ENCODE data around the gene OSBPL9.
A peak's percentile ranks its signal among the peaks of the same experiment; 100 is the strongest.

Gene OSBPL9

DNA sequence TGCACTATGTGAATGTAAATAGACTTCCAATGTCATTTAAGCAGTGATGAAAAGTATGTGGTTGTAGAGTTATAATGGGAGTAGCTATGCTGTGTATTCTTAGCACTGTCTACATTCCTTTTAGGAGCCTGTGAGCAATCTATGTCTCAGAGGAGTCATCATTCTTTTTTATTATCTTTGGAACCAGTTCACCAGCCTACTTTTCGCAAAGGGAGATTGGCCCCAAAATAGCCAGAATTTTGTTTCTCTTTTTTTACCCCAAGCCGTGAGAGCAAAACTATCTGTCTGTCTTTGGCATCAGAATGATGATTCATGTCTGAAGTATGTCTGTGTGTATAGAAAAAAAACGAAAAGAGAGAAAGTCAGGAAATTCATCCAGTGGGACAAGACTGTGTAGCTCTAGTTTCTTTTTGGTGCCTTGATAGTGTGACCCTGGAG lies 44.2 kb downstream of the OSBPL9 start (continued):
- TF ChIP-seq, protein P1, sequence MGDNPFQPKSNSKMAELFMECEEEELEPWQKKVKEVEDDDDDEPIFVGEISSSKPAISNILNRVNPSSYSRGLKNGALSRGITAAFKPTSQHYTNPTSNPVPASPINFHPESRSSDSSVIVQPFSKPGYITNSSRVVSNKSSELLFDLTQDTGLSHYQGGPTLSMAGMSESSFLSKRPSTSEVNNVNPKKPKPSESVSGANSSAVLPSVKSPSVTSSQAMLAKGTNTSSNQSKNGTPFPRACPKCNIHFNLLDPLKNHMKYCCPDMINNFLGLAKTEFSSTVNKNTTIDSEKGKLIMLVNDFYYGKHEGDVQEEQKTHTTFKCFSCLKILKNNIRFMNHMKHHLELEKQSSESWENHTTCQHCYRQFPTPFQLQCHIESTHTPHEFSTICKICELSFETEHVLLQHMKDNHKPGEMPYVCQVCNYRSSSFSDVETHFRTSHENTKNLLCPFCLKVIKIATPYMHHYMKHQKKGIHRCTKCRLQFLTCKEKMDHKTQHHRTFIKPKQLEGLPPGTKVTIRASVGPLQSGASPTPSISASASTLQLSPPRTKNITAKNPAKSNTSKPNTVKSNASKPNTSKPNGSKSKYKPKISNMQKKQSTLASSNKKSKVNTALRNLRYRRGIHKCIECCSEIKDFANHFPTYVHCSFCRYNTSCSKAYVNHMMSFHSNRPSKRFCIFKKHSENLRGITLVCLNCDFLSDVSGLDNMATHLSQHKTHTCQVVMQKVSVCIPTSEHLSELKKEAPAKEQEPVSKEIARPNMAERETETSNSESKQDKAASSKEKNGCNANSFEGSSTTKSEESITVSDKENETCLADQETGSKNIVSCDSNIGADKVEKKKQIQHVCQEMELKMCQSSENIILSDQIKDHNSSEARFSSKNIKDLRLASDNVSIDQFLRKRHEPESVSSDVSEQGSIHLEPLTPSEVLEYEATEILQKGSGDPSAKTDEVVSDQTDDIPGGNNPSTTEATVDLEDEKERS (tag by site-specific recombination; IDR thresholded peaks at IDR 0.05) = no peak
- TF ChIP-seq ZEB2 (tag by site-specific recombination; IDR thresholded peaks at IDR 0.05) = 0 out of 2 replicates have a peak, but pooled peaks have one; percentile 61
- 0 out of 2 replicates have a peak, but pooled peaks have one; percentile 32 for TF ChIP-seq SP7 (tag by site-specific recombination; IDR thresholded peaks at IDR 0.05)
- 0 out of 2 replicates have a peak, but pooled peaks have one; percentile 29 for TF ChIP-seq ZXDB (tag by site-specific recombination; IDR thresholded peaks at IDR 0.05)
- no peak for TF ChIP-seq ZNF175 (tag by site-specific recombination; IDR thresholded peaks at IDR 0.05)
- TF ChIP-seq, protein P2, sequence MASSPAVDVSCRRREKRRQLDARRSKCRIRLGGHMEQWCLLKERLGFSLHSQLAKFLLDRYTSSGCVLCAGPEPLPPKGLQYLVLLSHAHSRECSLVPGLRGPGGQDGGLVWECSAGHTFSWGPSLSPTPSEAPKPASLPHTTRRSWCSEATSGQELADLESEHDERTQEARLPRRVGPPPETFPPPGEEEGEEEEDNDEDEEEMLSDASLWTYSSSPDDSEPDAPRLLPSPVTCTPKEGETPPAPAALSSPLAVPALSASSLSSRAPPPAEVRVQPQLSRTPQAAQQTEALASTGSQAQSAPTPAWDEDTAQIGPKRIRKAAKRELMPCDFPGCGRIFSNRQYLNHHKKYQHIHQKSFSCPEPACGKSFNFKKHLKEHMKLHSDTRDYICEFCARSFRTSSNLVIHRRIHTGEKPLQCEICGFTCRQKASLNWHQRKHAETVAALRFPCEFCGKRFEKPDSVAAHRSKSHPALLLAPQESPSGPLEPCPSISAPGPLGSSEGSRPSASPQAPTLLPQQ (tag by site-specific recombination; IDR thresholded peaks at IDR 0.05) = 0 out of 2 replicates have a peak, but pooled peaks have one; percentile 31
- TF ChIP-seq ZSCAN23 (tag by site-specific recombination; IDR thresholded peaks at IDR 0.05) = no peak
- TF ChIP-seq YY1 (tag by site-specific recombination; IDR thresholded peaks at IDR 0.05) = no peak
- no peak for TF ChIP-seq ZNF112 (tag by site-specific recombination; IDR thresholded peaks at IDR 0.05)
- TF ChIP-seq OSR2 (tag by site-specific recombination; IDR thresholded peaks at IDR 0.05) = peak; percentile 40; the same call in 1 of the 2 replicates
- peak; percentile 81 for TF ChIP-seq PRDM1 (tag by site-specific recombination; IDR thresholded peaks at IDR 0.05)
- TF ChIP-seq ZNF121 (tag by site-specific recombination; IDR thresholded peaks at IDR 0.05) = no peak
- no peak for TF ChIP-seq ZNF600 (tag by site-specific recombination; IDR thresholded peaks at IDR 0.05)
- TF ChIP-seq WT1 (tag by site-specific recombination; IDR thresholded peaks at IDR 0.05) = peak; percentile 77
- TF ChIP-seq, protein P3, sequence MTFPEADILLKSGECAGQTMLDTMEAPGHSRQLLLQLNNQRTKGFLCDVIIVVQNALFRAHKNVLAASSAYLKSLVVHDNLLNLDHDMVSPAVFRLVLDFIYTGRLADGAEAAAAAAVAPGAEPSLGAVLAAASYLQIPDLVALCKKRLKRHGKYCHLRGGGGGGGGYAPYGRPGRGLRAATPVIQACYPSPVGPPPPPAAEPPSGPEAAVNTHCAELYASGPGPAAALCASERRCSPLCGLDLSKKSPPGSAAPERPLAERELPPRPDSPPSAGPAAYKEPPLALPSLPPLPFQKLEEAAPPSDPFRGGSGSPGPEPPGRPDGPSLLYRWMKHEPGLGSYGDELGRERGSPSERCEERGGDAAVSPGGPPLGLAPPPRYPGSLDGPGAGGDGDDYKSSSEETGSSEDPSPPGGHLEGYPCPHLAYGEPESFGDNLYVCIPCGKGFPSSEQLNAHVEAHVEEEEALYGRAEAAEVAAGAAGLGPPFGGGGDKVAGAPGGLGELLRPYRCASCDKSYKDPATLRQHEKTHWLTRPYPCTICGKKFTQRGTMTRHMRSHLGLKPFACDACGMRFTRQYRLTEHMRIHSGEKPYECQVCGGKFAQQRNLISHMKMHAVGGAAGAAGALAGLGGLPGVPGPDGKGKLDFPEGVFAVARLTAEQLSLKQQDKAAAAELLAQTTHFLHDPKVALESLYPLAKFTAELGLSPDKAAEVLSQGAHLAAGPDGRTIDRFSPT (tag by site-specific recombination; IDR thresholded peaks at IDR 0.05) = peak; percentile 16; the same call in 1 of the 2 replicates
- no peak for TF ChIP-seq GLI2 (tag by site-specific recombination; IDR thresholded peaks at IDR 0.05; ENCODE audit: borderline replicate concordance, low read depth)
- TF ChIP-seq HOXA7 (CRISPR knock-in tag; IDR thresholded peaks at IDR 0.05; ENCODE audit: borderline replicate concordance) = no peak
- TF ChIP-seq SETDB1 (IDR thresholded peaks at IDR 0.05; ENCODE audit: insufficient read length, low read length) = no peak
- TF ChIP-seq ZNF335 (tag by site-specific recombination; conservative IDR thresholded peaks at IDR 0.05) = 0 out of 2 replicates have a peak, but pooled peaks have one; percentile 36
- TF ChIP-seq, protein P4, sequence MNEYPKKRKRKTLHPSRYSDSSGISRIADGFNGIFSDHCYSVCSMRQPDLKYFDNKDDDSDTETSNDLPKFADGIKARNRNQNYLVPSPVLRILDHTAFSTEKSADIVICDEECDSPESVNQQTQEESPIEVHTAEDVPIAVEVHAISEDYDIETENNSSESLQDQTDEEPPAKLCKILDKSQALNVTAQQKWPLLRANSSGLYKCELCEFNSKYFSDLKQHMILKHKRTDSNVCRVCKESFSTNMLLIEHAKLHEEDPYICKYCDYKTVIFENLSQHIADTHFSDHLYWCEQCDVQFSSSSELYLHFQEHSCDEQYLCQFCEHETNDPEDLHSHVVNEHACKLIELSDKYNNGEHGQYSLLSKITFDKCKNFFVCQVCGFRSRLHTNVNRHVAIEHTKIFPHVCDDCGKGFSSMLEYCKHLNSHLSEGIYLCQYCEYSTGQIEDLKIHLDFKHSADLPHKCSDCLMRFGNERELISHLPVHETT (tag by site-specific recombination; IDR thresholded peaks at IDR 0.05) = no peak

DNA sequence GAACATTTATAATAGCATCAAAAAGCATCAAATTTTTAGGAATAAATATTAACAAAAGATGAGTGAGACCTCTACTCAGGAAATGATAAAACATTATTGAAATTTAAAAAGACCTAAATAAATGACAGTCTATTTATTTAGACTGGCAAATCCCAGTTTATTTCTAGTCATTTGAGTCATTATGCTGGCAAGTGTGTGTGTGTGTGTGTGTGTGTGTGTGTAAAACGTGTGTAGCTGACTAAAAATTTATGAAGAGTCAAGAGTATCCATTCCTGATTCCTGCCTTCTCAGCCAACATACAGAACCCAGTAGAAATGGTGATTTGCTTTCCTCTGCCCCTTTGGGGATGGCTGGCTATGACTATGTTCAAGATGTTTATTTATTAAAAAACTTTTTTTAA lies 46.2 kb downstream of the OSBPL9 start:
- no peak overlapping the region for H3K27ac ChIP-seq (ENCODE audit: extremely low read depth, low read depth, low read length)
- no peaks in the 10 kb centered on the region for H3K36me3 ChIP-seq (ENCODE audit: control insufficient read depth in 2 of 2, insufficient read depth in 1 of 2, low read length in 2 of 2)
- no peak overlapping the region for H3K4me3 ChIP-seq (ENCODE audit: low read depth, low read length)
- TF ChIP-seq, protein P5, sequence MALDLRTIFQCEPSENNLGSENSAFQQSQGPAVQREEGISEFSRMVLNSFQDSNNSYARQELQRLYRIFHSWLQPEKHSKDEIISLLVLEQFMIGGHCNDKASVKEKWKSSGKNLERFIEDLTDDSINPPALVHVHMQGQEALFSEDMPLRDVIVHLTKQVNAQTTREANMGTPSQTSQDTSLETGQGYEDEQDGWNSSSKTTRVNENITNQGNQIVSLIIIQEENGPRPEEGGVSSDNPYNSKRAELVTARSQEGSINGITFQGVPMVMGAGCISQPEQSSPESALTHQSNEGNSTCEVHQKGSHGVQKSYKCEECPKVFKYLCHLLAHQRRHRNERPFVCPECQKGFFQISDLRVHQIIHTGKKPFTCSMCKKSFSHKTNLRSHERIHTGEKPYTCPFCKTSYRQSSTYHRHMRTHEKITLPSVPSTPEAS (tag by site-specific recombination; IDR thresholded peaks at IDR 0.05) = 0 out of 2 replicates have a peak, but pooled peaks have one; percentile 20
- TF ChIP-seq BCL11A (tag by site-specific recombination; IDR thresholded peaks at IDR 0.05; ENCODE audit: low read depth) = no peak
- H3K9me3 ChIP-seq (ENCODE audit: control insufficient read depth, insufficient read depth, low read depth, low read length) = no peaks in the 10 kb centered on the region
- CTCF ChIA-PET = no interaction called here
- peaks cover 10% of the 10 kb centered on the region for H3K4me1 ChIP-seq (ENCODE audit: control insufficient read depth, insufficient read depth, low read length)
- POLR2A ChIA-PET = no interaction called here

All from HEK293 (cell line).